Measurements from ENCODE around the gene TCHP. TPM values are rescaled to one million over a fixed set of nuclear protein-coding genes. Genes with fewer than 3 reads are reported as not detected.

Gene TCHP
- total RNA-seq, 4 donors from 2014 or later = 11.4 to 39.6 (median 21.1) TPM

DNA sequence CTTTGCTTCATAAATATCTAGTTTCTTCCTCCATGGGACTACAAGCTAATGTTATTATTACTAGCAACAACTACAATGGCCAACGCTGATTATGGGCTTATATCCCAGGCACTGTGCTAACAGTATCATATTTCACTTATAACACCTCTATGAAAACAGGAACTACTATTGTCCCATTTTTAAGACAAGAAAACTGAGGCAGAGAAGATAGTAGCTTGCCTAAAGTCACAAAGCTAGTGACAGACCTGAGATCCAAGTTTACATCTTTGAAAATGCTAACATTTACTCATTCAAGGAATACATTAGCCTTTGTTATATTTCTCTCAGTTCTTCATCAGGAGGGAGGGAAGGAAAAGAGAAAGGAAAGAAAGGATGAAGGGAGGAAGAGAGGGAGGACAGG lies 63.3 kb downstream of the TCHP start:
- H3K4me1 ChIP-seq = no peaks in the 10 kb centered on the region
- H3K4me3 ChIP-seq = no peak overlapping the region
- no peaks in the 10 kb centered on the region for H3K9me3 ChIP-seq
- H3K27ac ChIP-seq = no peak overlapping the region
- no peak for DNase-seq (ENCODE audit: low spot score in 2 of 2)
- 90 to 91% methylated on average over 1 of the region's 1 CpG for WGBS, 2 donors
- TF ChIP-seq EP300 (IDR thresholded peaks at IDR 0.05) (no peak), POLR2A (IDR thresholded peaks at IDR 0.05) (no peak), CTCF (IDR thresholded peaks at IDR 0.05) (no peak)
- H3K27me3 ChIP-seq = no peaks in the 10 kb centered on the region
- H3K36me3 ChIP-seq = peaks cover 0 to 94% (median 9%) of the 10 kb centered on the region in 3 donors

DNA sequence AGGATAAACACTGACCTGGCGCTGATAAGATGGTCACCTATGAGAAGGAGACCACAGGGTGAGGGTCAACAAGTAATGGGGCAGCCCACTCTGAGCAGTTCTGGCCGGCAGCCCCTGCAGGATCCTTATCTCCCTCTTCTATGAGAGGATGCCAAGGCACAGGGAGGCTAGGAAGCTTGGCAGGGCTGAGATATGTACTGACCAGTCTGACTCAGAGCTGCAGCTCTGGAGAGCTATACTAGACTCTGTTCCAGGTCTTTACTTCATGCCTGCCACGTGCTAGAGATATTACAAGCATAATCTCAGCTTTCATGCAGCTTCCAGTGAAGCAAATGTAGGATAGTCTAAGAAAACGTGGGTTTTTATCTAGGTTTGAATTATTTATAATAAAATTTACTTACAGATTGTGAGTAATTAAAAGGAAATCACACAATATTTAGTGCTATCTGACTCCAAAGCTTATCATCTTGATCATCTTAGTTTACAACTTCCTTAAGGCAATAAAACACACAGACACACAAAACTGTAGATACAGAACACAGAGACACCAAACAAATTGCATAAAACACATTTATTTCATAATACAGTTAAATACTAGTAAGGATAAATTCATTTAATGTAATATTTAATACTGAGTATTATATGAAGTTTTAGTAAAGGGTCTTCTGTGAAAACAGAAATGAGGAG lies 63.8 kb downstream of the TCHP start:
- Histone ChIP-seq H3K4me1 (no peaks in the 10 kb centered on the region), H3K27me3 (no peaks in the 10 kb centered on the region), H3K4me3 (no peak overlapping the region), H3K9me3 (no peaks in the 10 kb centered on the region), H3K27ac (no peak overlapping the region), H3K36me3 (peaks cover 0 to 96% (median 9%) of the 10 kb centered on the region in 3 donors)
- no peak for TF ChIP-seq CTCF (IDR thresholded peaks at IDR 0.05)
- DNase-seq (ENCODE audit: low spot score in 2 of 2) = no peak
- 76 to 81% methylated on average over 4 of the region's 4 CpGs for WGBS, 2 donors

- Histone ChIP-seq H3K4me1 (no peaks in the 10 kb centered on the region), H3K36me3 (peaks cover 0 to 96% (median 26%) of the 10 kb centered on the region in 3 donors), H3K27ac (no peak overlapping the region), H3K9me3 (no peaks in the 10 kb centered on the region), H3K4me3 (no peak overlapping the region), H3K27me3 (no peaks in the 10 kb centered on the region)
- no peak for DNase-seq (ENCODE audit: low spot score in 2 of 2)
- no peak for TF ChIP-seq EP300 (IDR thresholded peaks at IDR 0.05)
- TF ChIP-seq CTCF (IDR thresholded peaks at IDR 0.05) = no peak
- TF ChIP-seq POLR2A (IDR thresholded peaks at IDR 0.05) = no peak
- 86% methylated on average over 4 of the region's 4 CpGs for WGBS, 2 donors
These were observed 66.5 kb downstream of the TCHP start for GRCh38 chr12:109966546-109966945.

GRCh38 chr12:109967383-109968031 lies 67.4 kb downstream of the TCHP start:
- WGBS, 2 donors = 77 to 79% methylated on average over 8 of the region's 8 CpGs
- Histone ChIP-seq H3K36me3 (peaks cover 0 to 96% (median 23%) of the 10 kb centered on the region in 3 donors), H3K27me3 (no peaks in the 10 kb centered on the region), H3K4me1 (no peaks in the 10 kb centered on the region), H3K9me3 (no peaks in the 10 kb centered on the region), H3K4me3 (no peak overlapping the region), H3K27ac (no peak overlapping the region)
- TF ChIP-seq POLR2A (IDR thresholded peaks at IDR 0.05) = no peak
- TF ChIP-seq CTCF (IDR thresholded peaks at IDR 0.05) = no peak
- TF ChIP-seq EP300 (IDR thresholded peaks at IDR 0.05) = no peak
- DNase-seq (ENCODE audit: low spot score in 2 of 2) = no peak

Small RNA genes within 50 kb of the gene (small RNA-seq; reads per million reads assigned to genes)
- not detected for gene RN7SL441P

Other genes starting within 250 kb of the TCHP start
- gene FAM222A, start 186.4 kb upstream of the TCHP start, total RNA-seq = 1 to 10 TPM; 1.3 to 3.3 (median 1.9) TPM
- 1 to 10 TPM in 2 of 4 donors, under 1 TPM in 2; 0.42 to 3.0 (median 1.4) TPM for gene TRPV4, start 66.9 kb upstream of the TCHP start, total RNA-seq
- 10 to 100 TPM; 42.0 to 71.7 (median 49.7) TPM for gene GLTP, start 19.7 kb upstream of the TCHP start, total RNA-seq
- 10 to 100 TPM; 39.8 to 62.9 (median 55.5) TPM for gene GIT2, start 96.1 kb downstream of the TCHP start, total RNA-seq
- gene ANKRD13A, start 99.2 kb downstream of the TCHP start, total RNA-seq = 10 to 100 TPM; 38.5 to 69.0 (median 51.7) TPM
- 10 to 100 TPM; 19.4 to 29.7 (median 22.5) TPM for gene C12orf76, start 148.2 kb downstream of the TCHP start, total RNA-seq
- 10 to 100 TPM; 11.5 to 36.1 (median 21.8) TPM for gene IFT81, start 224.1 kb downstream of the TCHP start, total RNA-seq